Measurements from ENCODE around the gene ST3GAL3. TPM values are rescaled to one million over a fixed set of nuclear protein-coding genes. Genes with fewer than 3 reads are reported as not detected.

ST3GAL3 gene
- total RNA-seq, 1 experiment from 2014 or later: 8.3 TPM

DNA sequence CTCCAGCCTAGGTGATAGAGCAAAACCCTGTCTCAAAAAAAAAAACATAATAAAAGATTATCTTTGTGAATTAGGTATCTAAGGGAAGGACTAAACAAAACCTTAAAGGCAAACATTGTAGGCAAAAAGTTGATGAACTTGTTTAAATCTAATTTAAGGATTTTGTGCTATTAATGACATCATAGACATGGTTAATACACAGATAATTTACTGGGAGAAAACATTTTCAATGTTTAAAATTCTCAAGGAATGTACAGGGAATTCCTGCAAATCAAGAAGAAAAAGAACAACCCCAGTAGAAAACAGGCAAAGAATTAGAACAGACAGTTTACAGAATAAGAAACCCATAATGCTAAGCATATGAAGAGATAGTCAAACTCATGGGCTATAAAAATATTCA is 47.6 kb downstream of the ST3GAL3 start:
- H3K27ac ChIP-seq (ENCODE audit: insufficient read length, low read depth, low read length): no peak overlapping the region
- no peaks in the 10 kb centered on the region for H3K9me3 Mint-ChIP-seq
- no peak overlapping the region for H4K8ac ChIP-seq (replicated peaks; ENCODE audit: insufficient read length, low read depth, low read length)
- H2AK5ac ChIP-seq (ENCODE audit: insufficient read length, low read length): no peak overlapping the region
- no peak overlapping the region for H2AFZ ChIP-seq (ENCODE audit: low read length)
- no peaks in the 10 kb centered on the region for H3K27me3 ChIP-seq (ENCODE audit: insufficient read depth, low read length)
- H3K36me3 Mint-ChIP-seq (ENCODE audit: insufficient read depth in 1 of 3, low read depth in 3 of 3): no peaks in the 10 kb centered on the region
- H3K4me3 Mint-ChIP-seq: no peak overlapping the region
- no peak overlapping the region for H2BK12ac ChIP-seq (ENCODE audit: insufficient read length, low read depth, low read length)
- no peaks in the 10 kb centered on the region for H3K79me2 ChIP-seq (ENCODE audit: insufficient read depth, low read length)
- DNase-seq: no peak
- H3K79me1 ChIP-seq (ENCODE audit: insufficient read depth, low read depth, low read length, poor library complexity, severe bottlenecking): peaks cover 3% of the 10 kb centered on the region
- no peaks in the 10 kb centered on the region for H4K20me1 ChIP-seq (ENCODE audit: control insufficient read depth, insufficient read depth, insufficient read length)
- no peak overlapping the region for H2BK20ac ChIP-seq (ENCODE audit: low read depth, low read length, poor library complexity, severe bottlenecking)
- H3K9me3 ChIP-seq (ENCODE audit: control insufficient read depth, low read depth, low read length): no peaks in the 10 kb centered on the region
- no peak overlapping the region for H4K91ac ChIP-seq (ENCODE audit: insufficient read length, low read depth, low read length)
- H3K23ac ChIP-seq (ENCODE audit: insufficient read length, low read depth, low read length): no peak overlapping the region
- H3T11ph ChIP-seq (ENCODE audit: low read length): no peak overlapping the region
- no peak overlapping the region for H3K4ac ChIP-seq (ENCODE audit: low read depth, low read length)
- H3K56ac ChIP-seq (ENCODE audit: insufficient read length, low read depth, low read length): no peak overlapping the region
- TF ChIP-seq, protein P1, sequence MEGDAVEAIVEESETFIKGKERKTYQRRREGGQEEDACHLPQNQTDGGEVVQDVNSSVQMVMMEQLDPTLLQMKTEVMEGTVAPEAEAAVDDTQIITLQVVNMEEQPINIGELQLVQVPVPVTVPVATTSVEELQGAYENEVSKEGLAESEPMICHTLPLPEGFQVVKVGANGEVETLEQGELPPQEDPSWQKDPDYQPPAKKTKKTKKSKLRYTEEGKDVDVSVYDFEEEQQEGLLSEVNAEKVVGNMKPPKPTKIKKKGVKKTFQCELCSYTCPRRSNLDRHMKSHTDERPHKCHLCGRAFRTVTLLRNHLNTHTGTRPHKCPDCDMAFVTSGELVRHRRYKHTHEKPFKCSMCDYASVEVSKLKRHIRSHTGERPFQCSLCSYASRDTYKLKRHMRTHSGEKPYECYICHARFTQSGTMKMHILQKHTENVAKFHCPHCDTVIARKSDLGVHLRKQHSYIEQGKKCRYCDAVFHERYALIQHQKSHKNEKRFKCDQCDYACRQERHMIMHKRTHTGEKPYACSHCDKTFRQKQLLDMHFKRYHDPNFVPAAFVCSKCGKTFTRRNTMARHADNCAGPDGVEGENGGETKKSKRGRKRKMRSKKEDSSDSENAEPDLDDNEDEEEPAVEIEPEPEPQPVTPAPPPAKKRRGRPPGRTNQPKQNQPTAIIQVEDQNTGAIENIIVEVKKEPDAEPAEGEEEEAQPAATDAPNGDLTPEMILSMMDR (conservative IDR thresholded peaks at IDR 0.05): no peak
- no peak overlapping the region for H3K14ac ChIP-seq (ENCODE audit: insufficient read depth, low read length)
- H3K27me3 Mint-ChIP-seq (ENCODE audit: low read depth): no peaks in the 10 kb centered on the region
- H3K27ac Mint-ChIP-seq: no peak overlapping the region
- H3K4me2 ChIP-seq (ENCODE audit: insufficient read depth, insufficient read length, low read length): no peak overlapping the region
- H2BK120ac ChIP-seq (ENCODE audit: low read depth, low read length, poor library complexity, severe bottlenecking): no peak overlapping the region
- H3K4me1 Mint-ChIP-seq: no peaks in the 10 kb centered on the region
- no peak overlapping the region for H4K5ac ChIP-seq (ENCODE audit: insufficient read length, low read depth, low read length)
- H3K23me2 ChIP-seq (ENCODE audit: insufficient read length, low read depth, low read length, poor library complexity, severe bottlenecking): no peaks in the 10 kb centered on the region
- no peaks in the 10 kb centered on the region for H3K4me1 ChIP-seq (ENCODE audit: insufficient read depth, low read length)
- H2BK15ac ChIP-seq (ENCODE audit: low read depth, low read length): no peak overlapping the region
- H3K9ac ChIP-seq (ENCODE audit: extremely low read depth, insufficient read length, low read length): no peak overlapping the region
- no peak overlapping the region for H2BK5ac ChIP-seq (ENCODE audit: insufficient read length, low read length)
- no peak overlapping the region for H3K18ac ChIP-seq (ENCODE audit: insufficient read length, low read depth, low read length)
